HG03460 (cell line): Measurements from ENCODE around the gene BEST2.

Experiments
- ATAC-seq: cut with Tn5 transposase; IDR thresholded peaks from one replicate; pipeline ENCODE4 v1.9.1; 2021; ENCODE audit not compliant: unreplicated experiment

Gene BEST2

DNA sequence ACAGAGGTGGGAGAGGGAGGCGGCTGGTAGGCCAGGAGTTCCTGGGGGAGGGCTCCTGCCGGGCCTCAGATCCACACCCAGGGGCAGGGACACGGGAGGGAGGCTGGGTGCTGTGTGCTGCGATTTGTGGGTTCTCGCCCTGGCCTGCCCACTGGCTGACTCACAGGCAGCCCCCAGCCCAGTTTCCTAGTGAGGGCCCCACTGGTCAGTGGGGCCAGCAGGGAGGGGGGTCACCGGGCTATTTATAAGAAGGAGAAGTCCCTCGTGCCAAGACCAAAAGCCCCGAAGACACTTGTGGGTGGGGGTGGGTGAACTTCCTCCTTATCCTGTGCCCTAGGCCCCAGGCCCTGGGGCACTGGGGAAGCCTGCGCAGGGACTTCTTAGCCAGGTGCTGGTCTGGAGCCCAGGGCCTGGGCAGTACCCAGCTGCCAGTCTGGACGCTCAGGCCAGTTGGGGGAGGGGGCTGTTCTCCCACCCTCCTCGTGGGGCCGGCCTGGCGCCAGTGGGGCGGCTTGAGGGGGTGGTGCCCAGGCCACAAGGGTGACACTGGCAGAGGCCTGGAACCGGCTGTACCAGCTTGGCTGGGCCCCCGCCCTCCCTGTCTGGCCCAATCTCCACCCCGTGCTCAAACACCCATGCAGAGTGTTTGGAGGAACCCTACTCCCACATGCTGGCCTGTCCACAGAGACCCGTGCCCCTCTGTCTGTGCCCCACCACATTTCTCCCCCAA is 34.7 kb downstream of the BEST2 start:
- ATAC-seq, result no peak

DNA sequence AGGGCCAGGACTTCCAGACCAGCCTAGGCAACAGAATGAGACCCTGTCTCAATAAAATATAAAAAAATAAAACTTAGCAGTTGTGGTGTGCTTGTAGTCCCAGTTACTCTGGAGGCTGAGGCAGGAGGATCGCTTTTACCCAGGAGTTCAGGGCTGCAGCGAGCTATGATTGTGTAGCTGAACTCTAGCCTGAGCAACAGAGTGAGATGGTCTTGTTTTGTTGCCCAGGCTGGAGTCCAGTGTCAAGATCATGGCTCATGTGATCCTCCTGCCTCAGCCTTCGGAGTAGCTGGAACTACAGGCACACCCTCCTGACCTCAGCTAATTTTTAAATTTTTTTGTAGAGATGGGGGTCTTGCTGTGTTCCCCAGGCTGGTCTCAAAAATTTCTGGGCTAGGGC is 35.4 kb downstream of the BEST2 start:
- no peak for ATAC-seq

DNA sequence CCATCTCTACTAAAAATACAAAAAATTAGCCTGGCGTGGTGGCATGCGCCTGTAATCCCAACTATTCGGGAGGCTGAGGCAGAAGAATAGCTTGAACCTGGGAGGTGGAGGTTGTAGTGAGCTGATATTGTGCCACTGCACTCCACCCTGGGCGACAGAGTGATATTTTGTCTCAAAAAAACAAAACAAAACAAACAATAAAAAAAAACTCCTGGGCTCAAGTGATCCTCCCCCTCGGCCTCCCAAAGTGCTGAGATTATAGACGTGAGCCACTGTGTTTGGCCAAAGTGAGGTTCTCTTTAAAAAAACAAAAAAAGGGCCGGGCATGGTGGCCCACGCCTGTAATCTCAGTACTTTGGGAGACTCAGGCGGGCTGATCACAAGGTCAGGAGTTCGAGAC is 35.9 kb downstream of the BEST2 start:
- ATAC-seq, result no peak

DNA sequence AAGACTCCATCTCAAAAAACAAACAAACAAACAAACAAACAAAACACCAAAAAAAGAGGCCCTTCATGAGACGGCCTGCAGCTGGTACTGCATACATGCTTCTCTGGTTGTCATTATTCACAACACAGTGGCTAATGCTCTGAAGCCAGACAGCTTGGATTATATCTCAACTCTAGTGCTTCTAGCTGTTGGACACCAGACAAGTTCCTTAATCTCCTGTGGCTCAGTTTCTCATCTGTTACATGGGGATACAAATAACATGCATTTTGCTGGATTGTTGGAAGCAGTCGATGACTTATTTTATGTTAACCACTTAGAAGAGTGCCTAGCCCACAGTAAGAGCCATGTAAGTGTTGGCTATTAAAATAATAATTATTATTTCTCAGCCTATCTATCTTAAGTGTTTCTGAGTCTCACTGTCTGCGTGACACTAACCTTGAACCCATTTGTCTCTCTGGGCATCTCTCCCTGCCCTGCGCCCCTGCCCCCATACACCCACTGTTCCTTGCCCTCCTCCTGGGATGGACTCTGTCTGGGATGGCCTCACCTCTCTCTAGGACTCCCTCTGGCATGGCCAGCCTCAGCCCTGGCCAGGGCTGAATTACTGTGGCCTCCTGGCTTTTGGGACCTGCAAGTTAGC is 36.6 kb downstream of the BEST2 start:
- no peak for ATAC-seq

DNA sequence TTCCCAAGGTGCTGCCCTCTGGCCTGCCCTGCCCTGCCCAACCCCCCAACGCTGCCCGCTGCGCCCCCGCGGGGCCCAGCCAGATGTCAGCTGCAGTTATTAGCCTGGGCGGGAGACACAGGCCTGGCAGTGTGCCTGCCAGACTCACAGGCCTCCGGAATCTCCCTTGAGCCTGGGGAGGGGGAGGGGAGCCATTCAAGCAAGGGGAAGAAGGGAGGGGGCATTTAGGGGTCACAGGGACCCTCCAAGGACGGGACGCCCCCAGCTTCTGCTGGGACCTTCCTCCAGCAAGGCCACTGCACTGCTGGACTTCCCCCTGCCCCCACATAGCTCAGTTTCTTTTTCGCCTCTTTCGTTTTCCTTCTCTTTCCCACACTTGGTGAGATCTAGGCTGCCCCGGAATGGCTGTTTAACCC is 37.1 kb downstream of the BEST2 start:
- no peak for ATAC-seq

DNA sequence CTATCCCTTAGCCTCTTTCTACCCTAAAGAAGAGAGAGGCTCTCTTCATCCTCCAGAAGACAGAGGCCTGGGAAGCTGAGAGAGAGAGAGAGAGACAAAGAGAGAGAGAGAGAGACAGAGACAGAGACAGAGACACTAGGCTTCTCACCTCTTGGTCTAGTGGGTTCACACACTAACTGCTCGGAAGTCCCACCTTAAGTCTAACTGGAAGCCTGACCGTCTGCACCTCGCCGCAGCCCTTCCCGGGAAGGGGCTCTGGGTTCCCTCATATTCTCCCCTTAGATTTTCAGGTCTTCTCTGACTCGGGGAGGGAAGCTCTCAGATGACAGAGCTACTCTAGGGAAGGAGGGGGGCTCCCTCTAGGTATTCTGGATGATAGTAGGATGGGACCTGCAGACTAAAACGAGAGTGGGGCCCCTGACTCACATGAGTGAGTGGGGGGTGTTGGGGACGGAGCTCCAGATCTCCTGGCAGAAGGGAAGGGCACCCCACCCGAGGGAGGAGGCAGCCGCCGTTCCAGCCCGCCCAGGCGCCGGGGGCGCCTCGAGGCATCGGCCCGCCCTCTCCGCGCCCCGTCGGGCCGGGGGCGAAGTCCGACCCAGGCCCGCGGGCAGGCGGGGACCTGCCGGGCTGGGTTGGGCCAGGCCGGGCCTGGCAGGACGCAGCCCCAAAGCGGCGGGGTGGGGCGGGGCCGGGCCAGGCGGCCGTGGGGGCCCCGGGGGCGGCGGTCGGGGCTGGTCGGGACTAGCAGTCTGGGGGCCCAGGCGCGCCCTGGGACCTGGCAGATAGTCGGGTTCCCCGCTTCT is 37.7 kb downstream of the BEST2 start:
- ATAC-seq, result no peak

DNA sequence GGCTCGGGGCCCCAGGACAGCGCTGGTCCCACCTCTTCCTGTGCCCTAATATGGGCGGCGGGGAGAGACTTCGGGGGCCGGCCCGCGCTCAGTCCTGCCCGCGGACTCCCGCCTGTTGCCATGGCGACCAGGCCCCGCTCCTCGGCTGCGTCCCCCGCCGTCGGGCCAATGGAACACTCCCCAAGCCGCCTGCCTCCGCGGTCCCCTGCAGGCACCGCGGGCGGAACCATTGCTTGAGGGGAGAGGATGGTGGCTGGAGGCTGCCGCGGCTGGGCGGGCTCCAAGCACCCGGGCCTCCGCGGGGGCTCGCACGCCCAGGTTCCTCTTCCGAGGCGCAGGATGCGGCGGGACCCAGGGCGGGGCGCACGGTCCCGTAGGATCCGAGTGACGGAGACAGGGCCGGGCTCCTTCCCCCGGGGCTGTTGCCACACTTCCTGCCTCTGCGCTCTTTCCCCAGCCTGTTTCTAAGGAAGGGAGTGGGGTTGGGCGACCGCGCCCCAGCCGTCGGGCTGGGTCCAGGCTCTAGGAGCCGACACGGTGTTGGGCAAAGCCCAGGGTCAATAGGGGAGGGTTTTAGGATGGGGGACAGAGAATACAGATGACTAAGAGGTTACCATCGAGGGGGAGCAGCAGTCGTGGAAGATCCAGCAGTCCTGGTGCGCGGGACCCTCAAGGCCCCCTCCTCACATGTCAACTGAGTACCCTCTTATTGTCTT is 38.5 kb downstream of the BEST2 start:
- peak; percentile 33 for ATAC-seq

DNA sequence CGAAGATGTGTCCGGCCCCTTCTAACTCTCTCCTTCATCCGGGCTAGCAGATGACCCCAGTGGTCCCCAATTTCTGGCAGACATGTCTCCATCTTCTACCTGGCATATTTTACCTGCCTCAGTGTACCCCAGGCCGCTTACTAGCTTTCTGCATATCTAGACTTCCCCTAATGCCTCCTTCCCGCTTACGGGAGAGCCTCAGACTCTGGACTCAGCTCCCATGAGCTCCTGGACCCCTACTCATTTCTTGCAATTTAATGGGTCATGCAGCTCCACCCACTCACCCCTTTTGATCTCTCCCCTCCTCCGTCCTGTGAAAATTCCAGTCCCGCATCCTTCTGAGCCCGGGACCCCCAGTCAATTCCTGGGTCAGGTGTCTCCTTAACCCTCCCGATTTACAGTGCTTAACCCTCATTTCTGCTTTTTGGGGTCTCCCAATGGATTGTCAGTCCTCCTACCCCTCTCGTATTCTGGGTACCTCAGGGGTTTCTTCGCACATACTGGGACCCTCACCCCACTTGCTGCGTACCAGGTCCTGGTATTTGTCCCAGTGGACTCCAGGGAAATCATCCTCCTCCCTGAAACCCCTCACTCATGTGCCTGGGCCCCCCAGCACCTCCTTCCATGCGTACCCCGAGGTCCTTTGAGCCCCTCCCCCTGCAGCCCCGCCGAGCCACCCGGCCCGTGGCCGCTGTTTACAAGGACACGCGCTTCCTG is 39.2 kb downstream of the BEST2 start:
- no peak for ATAC-seq

DNA sequence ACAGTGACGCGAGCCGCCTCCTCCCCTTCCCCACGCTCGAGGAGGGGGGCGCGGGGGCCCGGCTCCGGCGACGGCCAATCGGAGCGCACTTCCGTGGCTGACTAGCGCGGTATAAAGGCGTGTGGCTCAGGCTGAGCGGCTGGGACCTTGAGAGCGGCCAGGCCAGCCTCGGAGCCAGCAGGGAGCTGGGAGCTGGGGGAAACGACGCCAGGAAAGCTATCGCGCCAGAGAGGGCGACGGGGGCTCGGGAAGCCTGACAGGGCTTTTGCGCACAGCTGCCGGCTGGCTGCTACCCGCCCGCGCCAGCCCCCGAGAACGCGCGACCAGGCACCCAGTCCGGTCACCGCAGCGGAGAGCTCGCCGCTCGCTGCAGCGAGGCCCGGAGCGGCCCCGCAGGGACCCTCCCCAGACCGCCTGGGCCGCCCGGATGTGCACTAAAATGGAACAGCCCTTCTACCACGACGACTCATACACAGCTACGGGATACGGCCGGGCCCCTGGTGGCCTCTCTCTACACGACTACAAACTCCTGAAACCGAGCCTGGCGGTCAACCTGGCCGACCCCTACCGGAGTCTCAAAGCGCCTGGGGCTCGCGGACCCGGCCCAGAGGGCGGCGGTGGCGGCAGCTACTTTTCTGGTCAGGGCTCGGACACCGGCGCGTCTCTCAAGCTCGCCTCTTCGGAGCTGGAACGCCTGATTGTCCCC is 39.9 kb downstream of the BEST2 start, which contains the start of gene JUNB:
Gene JUNB, plus strand, starts transcription at position 142 of the 706 bp plus-strand sequence. Its CDS starts 286 bp downstream, at position 428.
- ATAC-seq, result peak; percentile 28

DNA sequence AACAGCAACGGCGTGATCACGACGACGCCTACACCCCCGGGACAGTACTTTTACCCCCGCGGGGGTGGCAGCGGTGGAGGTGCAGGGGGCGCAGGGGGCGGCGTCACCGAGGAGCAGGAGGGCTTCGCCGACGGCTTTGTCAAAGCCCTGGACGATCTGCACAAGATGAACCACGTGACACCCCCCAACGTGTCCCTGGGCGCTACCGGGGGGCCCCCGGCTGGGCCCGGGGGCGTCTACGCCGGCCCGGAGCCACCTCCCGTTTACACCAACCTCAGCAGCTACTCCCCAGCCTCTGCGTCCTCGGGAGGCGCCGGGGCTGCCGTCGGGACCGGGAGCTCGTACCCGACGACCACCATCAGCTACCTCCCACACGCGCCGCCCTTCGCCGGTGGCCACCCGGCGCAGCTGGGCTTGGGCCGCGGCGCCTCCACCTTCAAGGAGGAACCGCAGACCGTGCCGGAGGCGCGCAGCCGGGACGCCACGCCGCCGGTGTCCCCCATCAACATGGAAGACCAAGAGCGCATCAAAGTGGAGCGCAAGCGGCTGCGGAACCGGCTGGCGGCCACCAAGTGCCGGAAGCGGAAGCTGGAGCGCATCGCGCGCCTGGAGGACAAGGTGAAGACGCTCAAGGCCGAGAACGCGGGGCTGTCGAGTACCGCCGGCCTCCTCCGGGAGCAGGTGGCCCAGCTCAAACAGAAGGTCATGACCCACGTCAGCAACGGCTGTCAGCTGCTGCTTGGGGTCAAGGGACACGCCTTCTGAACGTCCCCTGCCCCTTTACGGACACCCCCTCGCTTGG is 40.7 kb downstream of the BEST2 start:
- ATAC-seq, result no peak

DNA sequence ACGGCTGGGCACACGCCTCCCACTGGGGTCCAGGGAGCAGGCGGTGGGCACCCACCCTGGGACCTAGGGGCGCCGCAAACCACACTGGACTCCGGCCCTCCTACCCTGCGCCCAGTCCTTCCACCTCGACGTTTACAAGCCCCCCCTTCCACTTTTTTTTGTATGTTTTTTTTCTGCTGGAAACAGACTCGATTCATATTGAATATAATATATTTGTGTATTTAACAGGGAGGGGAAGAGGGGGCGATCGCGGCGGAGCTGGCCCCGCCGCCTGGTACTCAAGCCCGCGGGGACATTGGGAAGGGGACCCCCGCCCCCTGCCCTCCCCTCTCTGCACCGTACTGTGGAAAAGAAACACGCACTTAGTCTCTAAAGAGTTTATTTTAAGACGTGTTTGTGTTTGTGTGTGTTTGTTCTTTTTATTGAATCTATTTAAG is 41.3 kb downstream of the BEST2 start:
- ATAC-seq, result no peak

DNA sequence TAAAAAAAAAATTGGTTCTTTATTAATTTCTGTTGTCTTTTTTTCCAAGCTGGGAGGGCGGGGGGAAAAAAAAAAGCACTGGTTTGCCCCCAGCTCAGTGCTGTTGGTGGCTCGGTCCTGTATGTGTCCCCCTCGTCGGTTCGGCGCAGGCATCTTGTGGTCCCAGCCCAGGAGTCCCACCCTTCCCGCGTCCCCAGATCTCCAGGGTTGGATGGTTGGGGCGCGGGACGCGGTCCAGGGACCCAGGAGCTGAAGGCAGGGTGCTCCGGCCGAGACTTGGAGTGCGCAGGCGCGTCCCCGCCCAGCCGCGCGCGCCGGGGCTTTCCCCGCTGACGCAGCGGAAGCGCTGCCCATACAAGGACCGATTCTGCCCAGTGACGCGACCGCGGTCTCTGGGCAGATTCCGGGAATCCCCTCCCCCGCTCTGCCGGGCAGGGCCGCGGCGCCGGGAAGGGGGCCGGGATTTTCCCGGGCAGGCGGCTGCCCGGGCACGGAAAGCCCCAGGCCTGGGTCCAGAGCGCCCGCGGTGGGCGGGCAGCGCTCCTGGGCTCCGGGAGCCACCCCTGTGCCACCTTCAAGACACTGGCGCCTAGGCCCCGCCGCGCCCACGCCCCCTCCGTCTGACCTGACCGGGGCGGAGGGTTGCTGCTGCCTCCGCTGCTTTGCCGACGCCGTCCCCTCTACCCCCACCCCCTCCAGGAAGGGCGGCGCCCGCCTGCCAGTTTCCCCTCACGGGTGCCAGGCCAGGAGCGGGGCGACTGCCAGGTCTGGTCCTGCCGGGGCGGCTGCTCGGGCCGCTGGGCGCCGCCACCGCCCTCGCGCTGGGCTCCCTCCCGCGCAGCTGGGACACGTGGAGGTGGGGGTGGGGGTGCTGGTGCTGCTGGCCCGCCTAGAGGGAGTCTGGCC is 42.0 kb downstream of the BEST2 start:
- ATAC-seq, result no peak

DNA sequence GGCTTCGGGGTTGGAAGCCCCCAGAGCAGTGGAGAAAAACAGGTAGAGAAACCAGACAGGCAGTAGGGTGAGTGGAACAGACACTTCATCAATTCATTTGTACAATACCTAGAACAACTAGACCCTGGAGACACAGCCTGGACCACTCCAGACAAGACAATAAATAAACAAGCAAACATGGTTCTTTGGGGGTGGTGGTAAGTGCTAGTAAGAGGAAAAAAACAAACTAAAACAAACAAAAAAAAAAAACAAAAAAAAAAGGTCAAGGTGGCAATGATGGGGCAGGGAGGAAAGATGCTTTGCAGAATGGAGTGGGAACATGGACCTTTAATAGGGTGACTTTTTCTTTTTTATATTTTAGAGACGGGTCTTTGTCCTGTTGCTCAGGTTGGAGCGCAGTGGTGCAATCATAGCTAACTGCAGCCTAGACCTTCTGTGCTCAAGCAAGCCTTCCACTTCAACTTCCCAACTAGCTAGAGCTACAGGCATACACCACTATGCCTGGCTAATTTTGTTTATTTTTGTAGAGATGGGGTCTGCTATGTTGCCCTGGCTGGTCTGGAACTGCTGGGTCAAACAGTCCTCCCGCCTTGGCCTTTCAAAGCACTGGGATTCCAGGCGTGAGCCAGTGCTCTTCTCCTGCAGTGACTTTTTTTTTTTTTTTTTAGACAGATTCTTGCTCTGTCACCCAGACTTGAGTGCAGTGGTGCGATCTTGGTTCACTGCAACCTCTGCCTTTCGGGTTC is 42.8 kb downstream of the BEST2 start:
- ATAC-seq, result no peak

DNA sequence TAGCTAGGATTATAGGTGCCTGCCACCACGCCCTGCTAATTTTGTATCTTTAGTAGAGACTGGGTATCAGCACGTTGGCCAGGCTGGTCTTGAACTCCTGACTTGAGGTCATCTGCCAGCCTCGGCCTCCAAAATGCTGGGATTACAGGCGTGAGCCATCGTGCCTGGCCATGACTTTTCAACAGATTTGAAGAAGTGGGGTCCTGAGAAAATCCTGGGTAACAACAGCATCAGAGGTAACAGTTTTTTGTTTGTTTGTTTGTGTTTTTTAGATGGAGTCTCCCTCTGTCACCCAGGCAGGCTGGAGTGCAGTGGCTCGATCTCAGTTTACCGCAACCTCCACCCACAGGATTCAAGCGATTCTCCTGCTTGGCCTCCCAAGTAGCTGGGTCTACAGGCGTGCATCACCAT is 43.4 kb downstream of the BEST2 start:
- no peak for ATAC-seq

DNA sequence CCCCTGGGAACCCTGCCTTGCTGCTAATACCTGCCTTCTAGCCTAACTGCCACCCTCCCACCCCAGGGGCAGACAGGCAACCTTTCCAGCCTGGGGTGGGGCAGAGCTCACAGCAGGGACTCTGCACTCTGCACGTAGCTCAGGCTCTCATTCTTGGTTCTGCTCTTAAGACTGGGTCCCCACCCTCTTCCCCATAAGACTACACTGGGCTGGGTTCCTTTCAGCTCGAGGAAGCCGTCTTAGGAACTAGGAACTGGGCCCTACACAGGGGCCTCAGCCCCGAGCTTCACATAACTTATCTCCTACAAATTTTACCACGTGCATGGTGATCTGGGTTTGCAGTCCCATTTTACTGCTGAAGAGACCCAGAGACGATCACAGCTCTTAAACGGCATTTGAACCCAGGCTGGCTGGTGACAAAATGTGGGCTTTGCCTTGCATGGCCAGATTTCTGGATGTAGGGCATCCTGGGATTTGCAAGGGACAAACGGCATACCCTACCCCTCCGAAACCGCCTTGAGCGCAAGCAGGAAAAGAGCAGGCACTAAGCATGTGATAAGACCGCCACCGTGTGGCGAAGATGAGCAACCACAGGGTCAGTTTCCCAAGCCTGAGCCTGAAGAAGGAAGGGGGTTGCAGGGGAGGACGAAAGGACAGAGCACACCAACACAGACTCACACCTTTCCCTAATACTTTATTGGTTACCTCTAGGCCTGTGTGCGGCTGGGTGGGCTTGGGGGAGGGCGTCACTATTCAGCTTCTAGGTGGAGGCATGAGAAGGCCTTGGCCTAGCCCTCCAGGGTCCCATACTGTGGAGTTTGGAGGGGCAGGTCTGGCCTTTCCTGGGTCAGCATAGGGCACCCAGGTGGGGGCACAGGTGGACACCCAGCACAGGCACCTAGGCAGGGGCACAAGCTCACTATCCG is 44.8 kb downstream of the BEST2 start:
- no peak for ATAC-seq

DNA sequence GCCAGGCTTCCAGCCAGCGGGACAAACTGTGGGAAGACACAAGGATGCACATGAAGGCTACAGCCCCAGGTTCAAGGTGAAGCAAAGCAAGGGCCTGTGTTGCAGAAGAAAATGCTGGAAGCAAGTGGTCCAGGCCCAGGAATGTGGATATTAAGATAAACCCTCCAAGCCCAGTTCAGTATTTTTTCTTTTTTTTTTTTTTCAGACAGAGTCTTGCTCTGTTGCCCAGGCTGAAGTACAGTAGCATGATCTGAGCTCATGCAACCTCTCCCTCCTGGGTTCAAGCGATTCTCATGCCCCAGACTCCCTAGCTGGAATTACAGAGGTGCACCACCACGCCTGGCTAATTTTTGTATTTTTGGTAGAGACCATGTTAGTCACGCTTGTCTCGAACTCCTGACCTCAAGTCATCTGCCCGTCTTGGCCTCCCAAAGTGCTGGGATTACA is 45.6 kb downstream of the BEST2 start:
- no peak for ATAC-seq
